Body of pancreas (tissue), 4 donors: ENCODE measurements around the gene KRT83. TPM values are rescaled to one million over a fixed set of nuclear protein-coding genes. Genes with fewer than 3 reads are reported as not detected.

Source experiments
- ATAC-seq: fragments of 150-250 bp; one replicate; pipeline ENCODE4 v1.9.1; 2016
- DNase-seq, 4 donors: peaks; one replicate each; pipeline ENCODE4 v3.0.0-alpha.2; 2019
- H3K27ac ChIP-seq, 4 donors: fragments of 200-600 bp; sonication (generic); 1 replicate in 3 of 4; 2 replicates in 1 of 4; pipeline versions ENCODE4 v1.5.1 to v1.6.1; 2016 to 2019; ENCODE audit warnings: mild to moderate bottlenecking in 1 of 4, mixed read lengths in 1 of 4, moderate library complexity in 1 of 4
- H3K27me3 ChIP-seq, 2 donors: fragments of 200-600 bp; sonication (generic); one replicate each; pipeline ENCODE4 v1.6.0; 2016; ENCODE audit warnings: mild to moderate bottlenecking in 1 of 2
- H3K36me3 ChIP-seq, 2 donors: fragments of 200-600 bp; sonication (generic); replicated peaks in 1 of 2; 2 replicates each; pipeline ENCODE4 v1.5.1; 2016; ENCODE audit warnings: low read depth in 2 of 2; ENCODE audit not compliant: insufficient read depth in 1 of 2
- H3K4me1 ChIP-seq: fragments of 200-600 bp; sonication (generic); one replicate; pipeline ENCODE4 v1.6.0; 2016
- H3K4me3 ChIP-seq, 2 donors: fragments of 200-600 bp; sonication (generic); 1 replicate in 1 of 2; 2 replicates in 1 of 2; pipeline ENCODE4 v1.5.1; 2016 to 2019
- H3K9me3 ChIP-seq, 3 donors: fragments of 200-600 bp; sonication (generic); 1 replicate in 2 of 3; 2 replicates in 1 of 3; pipeline ENCODE4 v1.5.1; 2016
- CTCF ChIP-seq, 7 experiments: fragments of 450-650 bp in 4 of 7; fragments of 200-600 bp in 3 of 7; sonication (generic) in 3 of 7; IDR thresholded peaks; one replicate each; pipeline ENCODE4 v1.5.1; 2016 to 2019; ENCODE audit warnings: antibody characterized with exemption in 7 of 7
- POLR2A ChIP-seq, 3 donors: fragments of 450-650 bp; IDR thresholded peaks; one replicate each; pipeline ENCODE4 v1.6.1; 2016; ENCODE audit warnings: antibody characterized with exemption in 3 of 3, mild to moderate bottlenecking in 2 of 3
- WGBS, 2 donors: methylation state at CpG; one replicate each; pipeline ENCODE4 v1.1.5; 2017; 5-methylcytosine and 5-hydroxymethylcytosine counted together
- intact Hi-C: fragments of 100-400 bp; cut with DNase I; formaldehyde crosslinking; loops from one replicate; pipeline ENCODE4 v1.15.1; 2023
- total RNA-seq, 2 donors: library from RNA; depleted of rRNA; stranded (reverse); fragments of >200 nt; gene quantifications; one replicate each; pipeline ENCODE4 v1.1.0, GENCODE V29; 2016

KRT83 gene
- total RNA-seq, 2 donors from 2014 or later, result not detected

GRCh38 chr12:52334185-52334584, 13.0 kb upstream of the KRT83 start:
- H3K27me3 ChIP-seq, result no peaks in the 10 kb centered on the region
- intact Hi-C loops, result no loop called here
- DNase-seq, result no peak
- no peak overlapping the region for H3K27ac ChIP-seq
- H3K4me3 ChIP-seq, result no peak overlapping the region
- WGBS, 2 donors, result 93 to 95% methylated on average over 3 of the region's 3 CpGs
- H3K36me3 ChIP-seq, result no peaks in the 10 kb centered on the region
- H3K4me1 ChIP-seq, result peaks cover 4% of the 10 kb centered on the region
- ATAC-seq, result no peak
- H3K9me3 ChIP-seq, result no peaks in the 10 kb centered on the region
- TF ChIP-seq POLR2A (IDR thresholded peaks at IDR 0.05) (no peak), CTCF (IDR thresholded peaks at IDR 0.05) (no peak)

GRCh38 chr12:52333321-52333720, 12.1 kb upstream of the KRT83 start:
- H3K4me3 ChIP-seq, result no peak overlapping the region
- no peaks in the 10 kb centered on the region for H3K36me3 ChIP-seq
- DNase-seq (no peak), ATAC-seq (no peak)
- TF ChIP-seq CTCF (IDR thresholded peaks at IDR 0.05), result no peak
- no peak for TF ChIP-seq POLR2A (IDR thresholded peaks at IDR 0.05)
- no peak overlapping the region for H3K27ac ChIP-seq
- peaks cover 4% of the 10 kb centered on the region for H3K4me1 ChIP-seq
- WGBS, 2 donors, result 52 to 56% methylated on average over 3 of the region's 3 CpGs
- no peaks in the 10 kb centered on the region for H3K27me3 ChIP-seq
- intact Hi-C loops, result no loop called here
- no peaks in the 10 kb centered on the region for H3K9me3 ChIP-seq

GRCh38 chr12:52332381-52332780, 11.2 kb upstream of the KRT83 start:
- Histone ChIP-seq H3K4me3 (no peak overlapping the region), H3K36me3 (no peaks in the 10 kb centered on the region), H3K9me3 (no peaks in the 10 kb centered on the region), H3K27ac (no peak overlapping the region), H3K4me1 (peaks cover 10% of the 10 kb centered on the region), H3K27me3 (no peaks in the 10 kb centered on the region)
- no peak for TF ChIP-seq POLR2A (IDR thresholded peaks at IDR 0.05)
- intact Hi-C loops, result no loop called here
- 100% methylated on average over 1 of the region's 1 CpG for WGBS, 2 donors
- ATAC-seq, result no peak
- no peak for DNase-seq

- H3K9me3 ChIP-seq, result no peaks in the 10 kb centered on the region
- 79 to 84% methylated on average over 3 of the region's 3 CpGs for WGBS, 2 donors
- no peak overlapping the region for H3K4me3 ChIP-seq
- no peaks in the 10 kb centered on the region for H3K27me3 ChIP-seq
- no peaks in the 10 kb centered on the region for H3K36me3 ChIP-seq
- H3K4me1 ChIP-seq, result peaks cover 10% of the 10 kb centered on the region
- TF ChIP-seq CTCF (IDR thresholded peaks at IDR 0.05) (no peak), POLR2A (IDR thresholded peaks at IDR 0.05) (no peak)
- no peak for DNase-seq
- H3K27ac ChIP-seq, result no peak overlapping the region
- no peak for ATAC-seq
- intact Hi-C loops, result no loop called here
Observed at GRCh38 chr12:52331833-52332232, 10.6 kb upstream of the KRT83 start.

- H3K4me1 ChIP-seq, result peaks cover 10% of the 10 kb centered on the region
- H3K27me3 ChIP-seq, result no peaks in the 10 kb centered on the region
- no peak overlapping the region for H3K27ac ChIP-seq
- intact Hi-C loops, result no loop called here
- DNase-seq (no peak), ATAC-seq (no peak)
- WGBS, 2 donors, result 85% methylated on average over 1 of the region's 1 CpG; no CpG with 5 or more reads in 1 of the 2 donors
- no peaks in the 10 kb centered on the region for H3K36me3 ChIP-seq
- no peaks in the 10 kb centered on the region for H3K9me3 ChIP-seq
- TF ChIP-seq CTCF (IDR thresholded peaks at IDR 0.05) (no peak), POLR2A (IDR thresholded peaks at IDR 0.05) (no peak)
- no peak overlapping the region for H3K4me3 ChIP-seq
Observed at GRCh38 chr12:52331039-52331438, 9.8 kb upstream of the KRT83 start.
